Stimulated activated CD4-positive, alpha-beta T cell treated with anti-CD3 and anti-CD28 coated beads, TNF-alpha, amount 100 ng/mL, for 4 hours (primary cell): ENCODE results near the gene MACROD2.
"Not testable (repeated sequence)": the region's sequence is repeated elsewhere in the genome, so short reads cannot be mapped to it uniquely, and the experiment has no call there.

Source experiments
- DNase-seq, 3 experiments: peaks; one replicate each; pipeline ENCODE4 v3.0.0-alpha.2; 2020; ENCODE audit warnings: low read depth in 3 of 3

The MACROD2 gene

GRCh38 chr20:14989535-14990290 is 994.4 kb downstream of the MACROD2 start:
- no peak for DNase-seq

GRCh38 chr20:14991023-14991422 is 995.7 kb downstream of the MACROD2 start:
- DNase-seq = no peak

DNA sequence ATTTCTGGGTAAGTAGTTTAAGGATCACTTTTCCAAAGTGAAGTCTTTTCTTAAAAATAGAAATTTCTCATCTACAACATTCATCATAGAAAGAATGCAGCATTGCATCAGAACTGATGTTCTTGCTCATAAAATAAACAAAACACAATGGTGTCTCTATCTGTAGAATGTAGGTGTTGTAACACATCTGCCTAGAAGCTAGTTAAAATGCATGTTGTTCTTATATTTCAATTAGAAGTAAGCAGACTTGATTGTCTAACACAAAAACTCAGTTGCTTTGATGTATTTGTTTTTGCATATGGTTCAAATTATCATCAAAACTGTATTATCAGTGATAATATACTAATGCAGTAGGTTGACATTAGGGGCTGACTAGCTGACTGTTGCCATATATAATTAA is 996.8 kb downstream of the MACROD2 start:
- DNase-seq = no peak

DNA sequence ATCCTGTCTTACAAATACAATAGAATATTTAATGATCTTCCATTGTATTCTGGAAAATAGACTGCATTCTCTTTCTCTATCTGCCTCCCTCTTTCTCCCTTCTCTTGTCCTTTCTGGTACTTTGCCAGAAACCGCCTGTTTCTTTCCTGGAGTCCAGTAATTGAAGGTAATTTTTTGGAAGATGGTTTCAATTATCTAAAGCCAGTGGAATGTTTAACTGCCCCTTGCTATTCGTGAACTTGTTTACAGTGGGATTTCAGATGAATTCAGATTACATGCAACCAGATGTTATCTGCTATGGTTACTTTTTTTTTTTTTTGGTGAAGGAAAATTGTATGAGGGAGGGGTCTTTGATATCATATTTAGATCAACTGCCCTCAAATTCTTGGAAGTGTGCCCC is 997.6 kb downstream of the MACROD2 start:
- DNase-seq = no peak

- DNase-seq = no peak
These were observed 1001.8 kb downstream of the MACROD2 start for GRCh38 chr20:14996883-14997672.

GRCh38 chr20:14997791-14998190 is 1002.5 kb downstream of the MACROD2 start:
- no peak for DNase-seq

DNA sequence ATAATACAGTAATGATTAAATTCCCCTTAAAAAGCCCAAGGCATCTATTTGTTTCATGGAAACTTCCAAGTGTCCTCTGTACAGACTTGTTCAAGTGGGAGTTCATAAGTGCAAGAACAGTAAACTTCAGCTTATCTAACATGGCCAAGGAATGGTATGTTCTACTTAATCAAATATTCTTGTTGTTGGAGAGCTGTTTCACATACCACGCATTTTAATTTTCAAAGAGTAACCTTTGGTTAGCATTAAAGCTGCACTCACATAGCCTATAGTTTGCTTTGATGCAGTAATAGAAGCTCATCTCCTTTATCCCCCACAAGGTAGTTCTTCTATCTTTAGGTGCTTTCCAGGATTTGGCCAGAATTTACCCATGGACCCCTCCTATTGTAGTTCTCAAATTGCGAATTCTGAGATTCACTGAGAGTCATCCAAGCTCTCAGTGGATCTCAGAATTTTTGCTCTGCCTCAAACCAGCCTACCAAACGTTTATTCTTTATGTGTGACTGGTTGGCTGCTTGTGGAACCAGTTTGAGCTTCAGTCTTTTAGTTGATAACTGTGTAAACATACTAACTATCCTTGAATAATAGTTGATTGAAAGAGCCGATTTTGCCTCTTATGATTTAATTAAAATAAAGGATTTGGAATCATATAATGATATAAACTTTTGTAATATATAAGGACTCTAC is 1010.1 kb downstream of the MACROD2 start:
- no peak for DNase-seq

- DNase-seq = no peak
These were observed 1016.3 kb downstream of the MACROD2 start for GRCh38 chr20:15011631-15012030.

DNA sequence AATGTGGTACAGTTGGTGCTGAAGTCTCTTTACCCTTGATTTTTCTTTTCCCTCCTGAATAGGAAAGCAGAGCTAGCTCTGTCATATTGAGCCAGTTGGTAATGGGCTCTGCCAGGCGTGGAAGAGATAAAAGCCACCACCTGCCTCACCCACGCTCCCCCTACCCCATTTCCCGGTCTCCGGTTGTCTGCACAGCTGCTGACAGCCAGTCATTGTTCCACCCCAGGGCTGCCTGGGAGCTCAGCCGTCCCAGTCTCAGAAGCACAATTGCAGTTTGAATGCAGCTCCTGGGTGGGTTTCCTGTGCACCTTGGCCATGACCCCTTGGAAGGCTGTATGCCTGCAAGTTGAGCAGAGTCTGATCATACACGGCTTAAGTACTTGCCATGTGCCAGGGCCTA is 1017.2 kb downstream of the MACROD2 start:
- no peak for DNase-seq

DNA sequence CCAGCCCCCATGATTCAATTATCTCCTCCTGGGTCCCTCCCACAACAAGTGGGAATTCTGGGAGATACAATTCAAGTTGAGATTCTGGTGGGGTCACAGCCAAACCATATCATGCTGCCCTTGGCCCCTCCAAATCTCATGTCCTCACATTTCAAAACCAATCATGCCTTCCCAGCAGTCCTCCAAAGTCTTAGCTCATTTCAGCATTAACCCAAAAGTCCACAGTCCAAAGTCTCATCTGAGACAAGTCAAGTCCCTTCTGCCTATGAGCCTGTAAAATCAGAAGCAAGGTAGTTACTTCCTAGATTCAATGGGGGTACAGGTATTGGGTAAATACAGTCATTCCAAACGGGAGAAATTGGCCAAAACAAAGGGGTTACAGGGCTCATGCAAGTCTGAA is 1021.6 kb downstream of the MACROD2 start:
- not testable (repeated sequence) for DNase-seq

- DNase-seq = no peak
These were observed 1023.6 kb downstream of the MACROD2 start for GRCh38 chr20:15018966-15019365.

DNA sequence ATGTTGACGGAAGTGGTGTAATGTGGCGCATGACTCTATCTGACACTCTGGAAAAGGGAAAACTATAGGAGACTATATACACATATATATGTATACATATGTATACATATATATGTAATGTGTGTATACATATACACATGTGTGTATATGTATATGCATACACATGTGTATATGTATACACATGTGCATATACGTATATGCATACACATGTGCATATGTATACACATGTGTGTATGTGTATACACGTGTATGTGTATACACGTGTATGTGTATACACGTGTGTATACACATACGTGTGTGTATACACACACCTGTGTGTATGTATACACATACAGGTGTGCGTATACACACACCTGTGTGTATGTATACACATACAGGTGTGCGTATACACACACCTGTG is 1025.5 kb downstream of the MACROD2 start:
- DNase-seq = no peak

- no peak for DNase-seq
These were observed 1027.6 kb downstream of the MACROD2 start for GRCh38 chr20:15022921-15023320.

DNA sequence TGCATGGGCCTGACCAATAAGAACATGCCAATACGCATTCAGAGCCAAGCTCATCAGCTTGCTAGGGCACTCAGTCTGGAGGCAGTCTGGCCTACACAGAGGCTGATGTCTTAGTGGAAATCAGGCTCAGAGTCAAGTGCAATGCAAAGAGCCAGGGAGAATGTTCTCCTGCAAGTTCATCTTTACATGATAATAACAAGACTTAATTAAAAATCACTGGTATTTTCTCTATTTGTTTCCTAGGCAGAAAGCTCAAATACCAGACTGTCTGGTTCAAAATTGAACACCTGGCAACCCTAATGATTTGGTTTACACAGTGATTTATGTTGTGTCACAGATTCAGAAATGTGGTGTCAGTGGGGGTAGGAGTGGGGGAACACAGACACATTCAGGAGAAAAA is 1031.4 kb downstream of the MACROD2 start:
- DNase-seq = no peak

DNA sequence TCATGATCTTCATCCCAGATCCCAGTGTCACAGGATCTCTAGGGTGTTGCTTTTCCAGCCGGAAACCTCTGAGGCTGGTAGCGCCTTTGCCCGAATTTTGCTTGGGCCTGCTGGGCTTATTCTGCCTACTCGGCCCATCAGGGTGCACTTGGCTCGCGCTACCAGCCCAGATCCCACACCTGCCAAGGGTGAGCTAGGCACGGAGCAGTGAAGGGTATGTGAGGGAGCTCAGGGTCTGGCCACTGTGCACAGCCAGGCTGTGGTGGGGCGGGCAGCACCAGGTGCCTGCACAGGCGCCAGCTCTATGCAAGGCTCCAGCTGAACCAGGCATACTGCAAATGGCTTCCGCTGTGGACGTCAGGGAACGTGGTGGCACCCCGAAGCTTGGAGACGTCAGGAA is 1035.5 kb downstream of the MACROD2 start:
- DNase-seq = no peak

- DNase-seq = no peak
These were observed 1036.4 kb downstream of the MACROD2 start for GRCh38 chr20:15031546-15032351.

DNA sequence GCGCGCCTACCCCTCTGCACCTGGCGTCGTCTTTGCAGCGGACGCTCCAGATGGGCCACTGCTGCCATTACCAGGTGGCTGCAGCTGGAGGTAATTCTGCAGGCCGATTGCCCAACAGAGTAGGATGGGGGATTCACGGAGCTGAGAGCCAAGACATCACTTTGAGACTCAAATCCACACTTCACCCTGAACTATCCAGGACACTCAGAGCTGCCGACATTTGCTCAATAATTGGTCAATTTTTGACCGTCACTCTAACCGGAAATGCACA is 1037.0 kb downstream of the MACROD2 start:
- DNase-seq = no peak

- DNase-seq = no peak
These were observed 1038.0 kb downstream of the MACROD2 start for GRCh38 chr20:15033269-15033668.

GRCh38 chr20:15033891-15034290 is 1038.6 kb downstream of the MACROD2 start:
- DNase-seq = no peak

DNA sequence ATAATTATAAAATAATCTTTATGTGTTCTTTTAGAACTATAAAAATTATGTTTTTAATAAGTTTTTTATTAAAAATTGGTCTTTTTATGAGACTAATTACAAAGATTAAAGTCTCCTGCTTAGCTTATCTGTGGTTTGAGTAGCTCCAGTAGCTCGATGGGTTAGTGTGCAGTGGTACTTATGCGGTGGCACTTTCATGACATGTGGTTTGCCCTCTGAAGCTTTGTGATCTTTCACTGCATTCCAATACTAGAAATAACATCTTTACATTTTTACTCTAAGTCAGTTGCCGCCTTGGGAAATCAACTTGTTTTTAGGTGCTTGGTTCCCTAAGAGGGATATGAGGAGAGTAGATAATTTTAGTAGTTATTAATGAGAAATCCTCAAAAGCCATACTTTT is 1041.6 kb downstream of the MACROD2 start:
- no peak for DNase-seq

DNA sequence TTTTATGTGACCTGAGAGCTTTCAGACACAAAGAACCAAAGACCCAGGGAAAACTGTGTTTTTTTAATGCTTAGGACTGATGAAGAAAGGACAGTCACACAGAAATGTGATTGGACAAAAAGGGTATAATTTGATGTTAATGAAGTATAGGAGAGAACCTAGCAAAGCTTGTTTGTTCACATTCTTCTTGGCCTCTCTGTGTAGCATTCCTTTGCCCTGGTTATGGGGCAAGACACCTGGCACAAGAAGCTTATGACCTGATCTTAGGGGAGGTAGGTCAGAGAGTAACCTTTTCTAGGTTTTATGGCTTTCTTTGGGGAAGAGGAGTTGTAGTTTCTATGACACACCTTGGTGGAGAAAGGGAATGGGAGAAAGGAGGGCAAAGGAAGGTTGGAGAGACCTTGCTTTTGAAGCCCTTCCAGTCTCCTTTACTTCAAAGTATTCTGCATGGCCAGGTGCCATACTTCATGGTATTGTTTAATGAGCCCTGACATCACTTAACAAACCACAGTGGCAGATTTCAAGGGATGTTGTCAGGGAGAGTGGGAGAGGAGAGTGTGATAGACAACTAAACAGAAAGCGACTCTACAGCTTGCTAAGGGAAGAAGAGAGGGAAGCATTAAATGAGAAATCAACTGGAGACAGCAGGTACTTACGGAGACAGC is 1043.9 kb downstream of the MACROD2 start:
- DNase-seq = no peak

DNA sequence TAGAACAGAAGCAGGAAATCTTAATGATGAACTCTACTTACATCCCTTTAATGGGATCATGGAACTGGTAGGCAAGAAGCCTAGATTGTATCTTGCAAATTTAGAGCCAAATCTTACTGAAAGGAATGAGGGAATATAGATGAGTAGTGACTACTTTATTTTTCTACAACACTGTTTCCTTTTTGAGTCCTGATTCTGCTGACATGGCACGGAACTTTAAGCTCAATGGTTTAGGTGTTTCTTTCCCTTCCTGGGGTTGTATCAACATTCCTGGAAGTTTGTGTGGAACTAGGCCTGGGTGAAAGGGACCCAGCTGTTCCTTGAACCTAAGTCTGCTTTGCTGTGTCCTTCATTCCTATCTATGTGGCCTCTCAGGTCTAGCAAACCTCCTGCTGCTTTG is 1047.4 kb downstream of the MACROD2 start:
- DNase-seq = no peak
